Mucosa of rectum (tissue), 2 donors: ENCODE measurements around the gene OR2T10.

ENCODE experiments used
- H3K27ac ChIP-seq, 2 donors: one replicate each; pipeline ENCODE4 v1.7.0; 2013; ENCODE audit warnings: inconsistent platforms in 2 of 2, low read depth in 2 of 2, low read length in 2 of 2
- H3K27me3 ChIP-seq, 2 donors: one replicate each; pipeline ENCODE4 v1.7.0; 2013; ENCODE audit warnings: low read length in 2 of 2; ENCODE audit not compliant: control insufficient read depth in 2 of 2, insufficient read depth in 2 of 2
- H3K36me3 ChIP-seq, 2 donors: one replicate each; pipeline ENCODE4 v1.7.0; 2013; ENCODE audit warnings: low read length in 2 of 2; ENCODE audit not compliant: control insufficient read depth in 2 of 2, insufficient read depth in 2 of 2
- H3K4me1 ChIP-seq, 2 donors: one replicate each; pipeline ENCODE4 v1.7.0; 2013; ENCODE audit warnings: low read length in 2 of 2, mild to moderate bottlenecking in 1 of 2; ENCODE audit not compliant: control insufficient read depth in 2 of 2, insufficient read depth in 2 of 2
- H3K4me3 ChIP-seq, 2 donors: one replicate each; pipeline ENCODE4 v1.7.0; 2013; ENCODE audit warnings: low read length in 2 of 2
- H3K9ac ChIP-seq, 2 donors: one replicate each; pipeline ENCODE4 v1.7.0; 2013; ENCODE audit warnings: low read length in 2 of 2, low read depth in 1 of 2, mild to moderate bottlenecking in 1 of 2
- H3K9me3 ChIP-seq, 2 donors: one replicate each; pipeline ENCODE4 v1.7.0; 2013; ENCODE audit warnings: low read length in 2 of 2; ENCODE audit not compliant: control insufficient read depth in 2 of 2
- donor health status: healthy.
- donor health status: Normal muscosa, but diverticular disease.

OR2T10 gene

DNA sequence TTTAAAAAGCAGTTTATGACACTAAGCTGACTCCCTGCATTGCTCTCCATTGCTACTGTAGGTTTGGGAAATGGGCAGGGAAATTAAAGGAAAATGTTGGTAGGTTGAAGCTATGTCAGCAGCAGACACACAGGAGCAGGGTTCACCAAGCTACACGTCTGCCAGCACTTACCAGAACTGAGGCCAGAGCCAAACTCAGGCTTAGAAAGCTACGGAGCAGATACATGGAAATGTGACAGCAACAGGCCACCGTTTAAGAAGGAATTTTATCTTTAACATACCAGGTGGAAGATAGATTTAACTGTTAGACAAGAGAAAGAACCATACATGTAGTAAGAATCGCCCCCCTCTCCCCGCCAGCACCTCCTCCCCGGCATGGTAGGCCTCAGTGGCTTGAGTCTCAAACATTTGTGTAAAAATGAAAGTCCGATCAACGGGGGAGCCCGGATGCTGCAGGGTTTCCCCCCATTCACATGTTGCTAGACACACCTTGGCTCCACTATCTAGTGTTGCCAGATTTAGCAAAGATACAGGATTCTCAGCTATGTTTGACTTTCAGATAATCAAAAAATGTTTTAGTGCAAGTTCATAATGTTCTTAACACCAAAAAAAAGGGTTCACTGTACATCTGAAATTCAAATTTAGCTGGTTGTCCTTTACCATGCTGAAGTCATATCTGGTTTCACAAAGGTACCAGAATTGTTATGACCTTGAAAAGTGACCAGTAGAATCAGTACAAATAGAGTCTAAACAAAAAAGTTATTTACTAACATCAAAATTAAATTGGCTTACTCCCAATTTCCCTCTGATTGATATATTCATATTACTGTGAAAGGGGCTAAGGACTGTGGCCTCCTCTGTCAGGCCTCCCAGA lies 30.7 kb upstream of the OR2T10 start:
- Histone ChIP-seq H3K27me3 (no peaks in the 10 kb centered on the region), H3K36me3 (no peaks in the 10 kb centered on the region), H3K9me3 (no peaks in the 10 kb centered on the region), H3K9ac (no peak overlapping the region), H3K4me1 (peaks cover 0 to 3% of the 10 kb centered on the region in 2 donors), H3K27ac (no peak overlapping the region), H3K4me3 (no peak overlapping the region)

DNA sequence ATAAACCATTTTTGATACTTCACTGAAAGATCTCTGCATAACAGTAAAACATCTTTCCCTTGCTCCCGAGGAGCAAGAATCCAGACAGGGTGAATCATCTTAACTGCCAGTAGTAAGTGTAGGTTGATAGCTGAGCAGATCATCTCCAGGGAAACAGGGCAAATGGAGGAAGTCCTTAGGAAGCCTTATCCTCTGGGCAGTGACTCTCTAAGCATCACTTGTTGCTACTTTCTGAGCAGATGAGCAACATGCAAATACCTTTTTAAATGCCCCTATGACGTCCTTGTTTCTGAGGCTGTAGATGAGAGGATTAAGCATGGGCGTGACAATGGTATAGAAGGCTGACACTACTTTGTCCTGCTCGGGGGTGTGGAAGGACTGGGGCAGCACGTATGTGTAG lies 28.5 kb upstream of the OR2T10 start:
- H3K9me3 ChIP-seq: no peaks in the 10 kb centered on the region
- no peak overlapping the region for H3K9ac ChIP-seq
- no peaks in the 10 kb centered on the region for H3K36me3 ChIP-seq
- H3K27ac ChIP-seq: no peak overlapping the region
- H3K4me3 ChIP-seq: no peak overlapping the region
- H3K4me1 ChIP-seq: peaks cover 0 to under 1% of the 10 kb centered on the region in 2 donors
- H3K27me3 ChIP-seq: no peaks in the 10 kb centered on the region

DNA sequence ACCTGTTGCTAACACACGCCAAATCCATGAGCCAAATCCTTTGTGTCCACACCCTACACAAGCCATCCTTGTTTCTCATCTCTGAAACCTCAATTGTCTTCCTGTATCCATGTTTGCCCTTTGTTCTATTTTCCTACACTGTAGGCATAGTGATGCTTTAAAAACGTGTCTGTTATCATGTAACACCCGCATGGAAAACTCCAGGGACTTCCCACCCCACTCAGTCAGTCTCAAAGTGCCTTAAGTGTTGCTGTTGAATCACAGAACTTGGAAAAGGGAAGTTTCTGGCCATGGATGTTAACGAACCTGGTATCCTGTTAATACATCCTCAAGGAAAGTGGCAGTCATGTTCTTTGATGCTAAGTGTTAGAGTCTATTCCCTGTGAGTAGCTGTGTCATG lies 27.7 kb upstream of the OR2T10 start:
- Histone ChIP-seq H3K9ac (no peak overlapping the region), H3K27ac (no peak overlapping the region), H3K36me3 (no peaks in the 10 kb centered on the region), H3K4me1 (no peaks in the 10 kb centered on the region), H3K4me3 (no peak overlapping the region), H3K27me3 (no peaks in the 10 kb centered on the region), H3K9me3 (no peaks in the 10 kb centered on the region)

DNA sequence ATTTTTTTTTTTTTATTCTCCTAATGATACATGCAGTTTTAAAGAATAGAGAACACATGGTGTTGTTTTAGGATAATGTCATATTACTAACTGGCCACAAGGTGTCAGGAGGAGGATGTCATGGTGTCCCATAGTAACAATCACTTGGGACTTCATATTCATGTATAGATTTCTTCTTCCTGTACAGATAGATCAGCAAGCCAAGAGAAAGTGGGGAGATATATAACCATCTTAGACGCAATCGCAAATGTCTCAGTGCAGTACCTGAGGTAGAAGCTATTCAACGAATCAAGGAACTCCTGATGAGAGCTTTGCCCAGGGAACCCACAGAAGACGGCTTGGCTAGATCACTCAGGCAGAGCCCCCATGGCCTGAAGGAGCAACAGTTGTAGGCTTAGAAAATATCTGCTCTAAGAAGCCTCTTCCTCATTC lies 25.1 kb upstream of the OR2T10 start:
- no peaks in the 10 kb centered on the region for H3K36me3 ChIP-seq
- no peak overlapping the region for H3K27ac ChIP-seq
- H3K4me3 ChIP-seq: no peak overlapping the region
- H3K4me1 ChIP-seq: no peaks in the 10 kb centered on the region
- no peak overlapping the region for H3K9ac ChIP-seq
- H3K9me3 ChIP-seq: no peaks in the 10 kb centered on the region
- H3K27me3 ChIP-seq: no peaks in the 10 kb centered on the region

DNA sequence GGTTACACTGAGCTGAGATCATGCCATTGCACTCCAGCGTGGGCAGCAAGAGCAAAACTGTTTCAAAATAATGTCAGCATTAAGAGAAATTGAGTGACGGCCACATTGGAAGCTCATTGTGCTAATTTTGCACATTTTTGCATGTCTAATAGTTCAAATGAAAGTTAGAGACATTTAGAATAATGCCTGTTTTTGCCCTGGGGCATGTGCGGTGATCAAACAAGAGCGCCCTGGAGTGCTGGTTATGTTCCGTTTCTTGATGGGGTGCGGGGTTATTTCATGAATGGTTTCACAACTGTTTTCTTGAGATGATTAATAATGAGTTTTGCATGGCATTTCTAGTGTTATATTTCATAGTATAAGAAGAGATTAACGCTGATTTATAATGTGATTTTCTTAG lies 24.3 kb upstream of the OR2T10 start:
- Histone ChIP-seq H3K27me3 (no peaks in the 10 kb centered on the region), H3K27ac (no peak overlapping the region), H3K4me3 (no peak overlapping the region), H3K4me1 (no peaks in the 10 kb centered on the region), H3K9ac (no peak overlapping the region), H3K9me3 (no peaks in the 10 kb centered on the region), H3K36me3 (no peaks in the 10 kb centered on the region)

DNA sequence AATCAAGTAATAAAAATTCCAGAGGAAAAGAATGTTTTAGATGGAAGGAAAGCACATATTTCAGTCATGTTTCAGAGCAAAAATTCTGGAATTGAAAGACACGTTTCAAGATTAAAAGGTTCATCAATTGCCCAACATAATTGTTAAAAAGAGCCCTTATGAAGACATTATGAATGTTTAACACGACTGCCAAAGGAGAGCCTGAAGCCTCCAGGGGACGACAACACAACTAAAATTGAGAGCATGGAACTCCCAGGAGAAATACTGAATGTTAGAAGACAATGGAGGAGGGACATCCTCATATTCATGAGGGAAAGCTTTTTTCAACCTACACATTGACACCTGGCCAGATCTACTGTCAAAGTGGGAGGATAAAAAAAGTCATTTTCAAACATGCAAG lies 21.4 kb upstream of the OR2T10 start:
- no peaks in the 10 kb centered on the region for H3K9me3 ChIP-seq
- no peak overlapping the region for H3K27ac ChIP-seq
- no peaks in the 10 kb centered on the region for H3K4me1 ChIP-seq
- no peak overlapping the region for H3K9ac ChIP-seq
- no peaks in the 10 kb centered on the region for H3K36me3 ChIP-seq
- no peaks in the 10 kb centered on the region for H3K27me3 ChIP-seq
- H3K4me3 ChIP-seq: no peak overlapping the region

DNA sequence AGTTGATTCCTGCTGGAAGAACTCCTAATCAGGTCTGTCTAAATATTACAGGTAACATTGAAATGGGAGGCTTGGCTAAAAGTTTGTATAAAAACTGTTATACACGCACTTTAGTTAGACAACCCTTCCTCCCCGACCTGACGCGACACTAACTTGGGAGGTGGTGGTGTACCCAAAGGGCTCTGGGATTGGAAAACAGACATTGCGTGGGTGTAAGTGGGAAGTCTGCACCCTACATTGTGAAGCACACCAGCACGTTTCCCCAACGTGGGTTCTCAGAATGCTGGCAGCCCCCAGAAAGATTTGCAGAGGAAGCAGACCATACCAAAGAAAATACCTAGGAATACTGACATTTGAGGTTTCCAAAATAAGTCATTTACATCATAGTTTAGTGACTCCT lies 20.6 kb upstream of the OR2T10 start:
- no peaks in the 10 kb centered on the region for H3K36me3 ChIP-seq

DNA sequence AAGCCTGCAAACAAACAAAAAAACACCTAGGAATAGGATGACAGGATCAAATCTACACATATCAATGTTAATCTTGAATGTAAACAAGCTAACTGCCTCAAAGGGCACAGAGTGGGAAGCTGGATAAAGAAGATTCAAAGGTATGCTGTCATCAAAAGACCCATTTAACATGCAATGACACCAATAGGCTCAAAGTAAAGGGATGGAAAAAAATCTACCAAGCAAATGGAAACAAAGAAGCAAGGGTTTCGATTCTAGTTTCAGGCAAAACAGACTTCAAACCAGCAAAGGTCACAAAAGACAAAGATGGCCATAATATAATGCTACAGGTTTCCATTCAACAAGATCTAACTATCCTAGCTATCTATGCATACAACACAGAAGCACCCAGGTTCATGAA lies 16.2 kb upstream of the OR2T10 start:
- no peaks in the 10 kb centered on the region for H3K27me3 ChIP-seq
- no peaks in the 10 kb centered on the region for H3K4me1 ChIP-seq
- no peaks in the 10 kb centered on the region for H3K9me3 ChIP-seq
- no peaks in the 10 kb centered on the region for H3K36me3 ChIP-seq
- no peak overlapping the region for H3K4me3 ChIP-seq
- H3K9ac ChIP-seq: no peak overlapping the region
- H3K27ac ChIP-seq: no peak overlapping the region

More for the DNA sequence above, 20.6 kb upstream of the OR2T10 start:
- Histone ChIP-seq H3K4me1 (no peaks in the 10 kb centered on the region), H3K27ac (no peak overlapping the region), H3K9ac (no peak overlapping the region), H3K9me3 (no peaks in the 10 kb centered on the region), H3K4me3 (no peak overlapping the region), H3K27me3 (no peaks in the 10 kb centered on the region)

DNA sequence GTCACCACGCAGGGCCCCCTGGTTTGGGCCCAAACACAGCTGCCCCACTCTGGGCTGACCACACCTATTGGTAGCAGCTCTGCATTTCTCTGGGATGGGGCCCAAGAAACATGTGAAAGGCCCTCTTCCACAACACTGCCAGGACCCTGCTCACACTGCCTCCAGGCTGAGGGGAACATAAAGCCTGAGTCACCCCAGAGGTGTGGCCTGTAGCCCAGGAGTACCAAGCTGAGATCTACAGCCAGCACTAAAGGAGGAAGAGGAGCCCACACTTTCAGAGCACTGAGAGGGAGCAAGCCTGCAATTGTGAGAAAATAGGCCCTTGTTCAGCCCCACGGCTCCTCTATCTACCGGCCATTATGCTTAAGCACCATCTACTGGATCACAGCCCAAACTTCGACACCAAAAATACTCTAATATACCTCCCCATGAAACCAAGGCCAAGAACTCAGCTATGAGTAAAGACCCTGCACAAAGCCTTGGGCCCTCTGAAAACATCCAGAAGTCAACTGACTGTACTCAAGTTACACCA lies 14.4 kb upstream of the OR2T10 start:
- no peak overlapping the region for H3K4me3 ChIP-seq
- H3K9ac ChIP-seq: no peak overlapping the region
- H3K4me1 ChIP-seq: no peaks in the 10 kb centered on the region
- no peaks in the 10 kb centered on the region for H3K27me3 ChIP-seq
- H3K27ac ChIP-seq: no peak overlapping the region
- no peaks in the 10 kb centered on the region for H3K9me3 ChIP-seq
- H3K36me3 ChIP-seq: no peaks in the 10 kb centered on the region

DNA sequence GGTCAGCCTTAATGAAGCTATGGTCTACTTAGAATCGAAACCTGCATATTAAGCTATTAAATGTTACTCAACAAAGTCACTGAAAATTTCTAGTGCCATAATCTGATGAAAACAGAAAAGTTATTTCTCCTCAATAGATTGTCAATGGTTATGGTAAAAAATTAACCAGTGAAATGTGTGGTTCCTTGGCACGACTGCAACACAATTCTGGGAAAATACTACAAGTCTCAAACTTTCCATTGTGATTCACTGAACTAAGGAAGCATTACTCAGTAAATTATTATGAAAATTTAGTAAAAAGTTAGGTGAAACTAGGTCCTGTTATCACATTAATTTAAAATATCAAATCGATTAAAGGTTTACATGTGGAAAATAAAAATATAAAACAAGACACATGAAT lies 12.8 kb upstream of the OR2T10 start:
- Histone ChIP-seq H3K9ac (no peak overlapping the region), H3K36me3 (no peaks in the 10 kb centered on the region), H3K27me3 (no peaks in the 10 kb centered on the region), H3K4me3 (no peak overlapping the region), H3K27ac (no peak overlapping the region), H3K4me1 (no peaks in the 10 kb centered on the region), H3K9me3 (no peaks in the 10 kb centered on the region)
